ENCODE measurements around the gene TMSB4X.

DNA sequence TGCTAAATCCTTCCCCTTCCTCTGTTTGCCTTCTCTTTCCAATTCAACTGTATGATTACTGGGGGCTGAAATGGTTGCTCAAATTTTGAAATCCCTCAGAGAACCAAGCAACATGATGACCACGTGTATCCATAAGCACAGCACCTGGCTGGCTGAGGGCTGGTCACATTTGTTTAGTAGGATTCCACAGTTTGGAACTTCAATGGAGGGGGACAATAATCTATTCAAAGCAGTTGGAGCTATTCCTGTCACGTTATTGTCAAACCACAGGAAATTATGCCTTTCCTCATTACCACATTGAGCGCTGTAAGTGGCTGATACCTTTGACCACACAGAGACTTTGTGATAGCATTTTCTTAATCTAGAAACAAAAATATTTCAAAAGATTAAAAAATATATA is 7.0 kb downstream of the TMSB4X start:
- no peak for TF ChIP-seq YY1 (IDR thresholded peaks at IDR 0.05; ENCODE audit: insufficient read depth, insufficient read length)
- no peak for TF ChIP-seq SUZ12 (IDR thresholded peaks at IDR 0.05; ENCODE audit: extremely low read depth, insufficient read depth, insufficient read length)

All from NT2/D1 (cell line).